GM21367 (cell line): ENCODE results near the gene IRF2.

Source experiments
- ATAC-seq: cut with Tn5 transposase; IDR thresholded peaks from one replicate; pipeline ENCODE4 v1.9.1; 2021; ENCODE audit not compliant: unreplicated experiment

The IRF2 gene

GRCh38 chr4:184474263-184475095, at the start of gene IRF2:
Gene IRF2, minus strand, starts transcription at chr4:184474550. Its CDS starts 45,486 bp downstream, at chr4:184429064.
- ATAC-seq: peak; percentile 46

DNA sequence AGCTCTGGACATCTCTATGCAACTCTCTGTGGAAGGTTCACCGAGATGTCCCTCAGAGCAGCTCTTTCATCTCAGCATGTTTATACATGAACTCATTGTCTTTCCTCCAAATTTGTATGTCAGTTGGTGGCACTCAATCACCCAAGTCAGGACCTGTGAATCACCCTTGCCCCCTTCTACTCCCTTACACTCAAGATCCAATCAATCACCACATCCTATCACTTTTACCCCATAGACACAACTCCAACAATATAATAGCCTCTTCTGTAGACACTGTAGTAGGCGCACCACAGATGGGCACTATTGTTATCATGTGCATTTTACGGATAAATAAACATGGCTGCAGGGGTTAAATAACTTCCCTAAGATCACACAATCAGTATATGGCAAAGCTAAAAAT, 41.3 kb upstream of the IRF2 start:
- no peak for ATAC-seq

- peak; percentile 92 for ATAC-seq
These were observed 40.0 kb upstream of the IRF2 start for GRCh38 chr4:184514121-184514988.

DNA sequence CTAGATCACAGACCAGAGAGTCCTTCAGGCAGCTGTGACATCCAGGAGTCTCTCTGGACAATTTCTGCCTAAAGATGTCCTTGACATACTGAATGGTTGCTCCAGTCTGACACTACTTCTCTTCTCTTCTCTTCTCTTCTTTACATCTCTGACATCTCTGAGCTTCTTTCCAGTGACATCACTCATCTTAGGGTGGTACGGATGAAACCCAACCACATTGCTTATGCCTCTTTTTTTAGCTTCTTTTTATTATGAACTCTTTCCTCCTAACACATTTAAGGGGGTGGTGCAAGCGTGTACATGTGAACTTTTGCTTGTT, 39.4 kb upstream of the IRF2 start:
- peak; percentile 4 for ATAC-seq

GRCh38 chr4:184511156-184511555, 36.8 kb upstream of the IRF2 start:
- ATAC-seq: no peak

DNA sequence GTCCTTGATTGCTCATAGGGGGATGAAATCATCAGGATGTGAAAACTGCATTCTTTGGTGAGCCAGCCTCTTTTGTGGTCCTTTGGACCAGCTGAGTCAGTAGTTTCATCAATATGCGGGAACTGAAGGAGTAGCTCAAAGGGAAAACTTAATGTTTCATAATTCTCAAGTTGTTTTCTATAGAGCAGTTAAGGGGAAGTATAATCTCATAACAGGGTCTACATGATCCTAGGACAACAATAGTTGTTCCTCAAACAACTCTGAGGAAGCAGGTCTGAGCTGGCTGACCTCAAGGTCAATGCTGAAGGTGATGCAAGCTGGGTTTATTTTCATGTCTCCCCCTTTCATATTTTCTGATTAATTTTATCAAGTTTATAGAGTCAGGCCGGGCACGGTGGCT, 36.1 kb upstream of the IRF2 start:
- ATAC-seq: no peak

DNA sequence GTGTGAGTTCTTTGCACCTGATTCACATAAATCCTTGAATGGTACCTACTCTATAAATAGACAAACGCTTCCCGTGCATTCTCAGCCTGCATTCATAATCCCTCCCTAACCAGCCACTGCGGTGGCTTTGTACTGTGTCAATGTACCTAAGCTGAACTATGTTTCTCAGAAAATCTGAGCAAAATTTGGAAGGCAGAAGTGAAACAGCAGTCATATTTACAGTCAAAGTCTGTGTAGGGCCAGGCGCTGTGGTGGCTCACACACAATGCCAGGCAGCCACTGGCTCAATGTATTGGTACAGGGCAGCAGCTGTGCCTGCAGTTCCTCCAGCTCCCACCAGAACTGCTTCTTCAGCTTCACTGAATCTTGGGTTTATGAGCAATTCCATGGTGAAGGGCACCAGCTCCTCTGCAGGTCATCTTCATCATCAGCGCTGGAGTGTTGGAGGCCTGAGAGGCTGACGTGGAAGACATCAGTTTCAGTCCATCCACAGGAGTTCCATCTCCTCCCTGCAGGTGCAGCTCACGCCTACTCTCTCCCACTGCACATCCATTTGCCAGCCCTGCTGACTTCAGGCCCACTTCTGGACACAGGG, 32.3 kb upstream of the IRF2 start:
- ATAC-seq: peak; percentile 96

DNA sequence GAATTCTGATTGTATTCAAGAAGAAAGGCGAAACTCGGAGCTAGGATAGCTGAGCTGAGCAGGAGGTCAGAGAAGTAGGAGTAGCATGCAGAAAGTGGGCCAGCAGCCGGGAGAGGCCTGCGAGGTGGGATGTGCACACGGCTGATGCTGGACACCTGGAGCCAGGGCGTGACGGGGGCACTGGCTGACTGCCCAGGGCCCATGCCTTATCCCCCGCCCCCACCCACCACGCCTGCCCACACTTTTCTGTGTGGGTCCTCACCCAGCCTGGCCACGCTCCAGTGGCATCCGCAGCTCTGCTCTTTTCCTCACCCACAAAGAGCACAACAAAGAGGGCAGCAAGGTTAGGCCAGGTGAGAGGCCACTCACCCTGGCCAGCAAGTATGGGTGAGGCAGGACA, 30.0 kb upstream of the IRF2 start:
- ATAC-seq: no peak

DNA sequence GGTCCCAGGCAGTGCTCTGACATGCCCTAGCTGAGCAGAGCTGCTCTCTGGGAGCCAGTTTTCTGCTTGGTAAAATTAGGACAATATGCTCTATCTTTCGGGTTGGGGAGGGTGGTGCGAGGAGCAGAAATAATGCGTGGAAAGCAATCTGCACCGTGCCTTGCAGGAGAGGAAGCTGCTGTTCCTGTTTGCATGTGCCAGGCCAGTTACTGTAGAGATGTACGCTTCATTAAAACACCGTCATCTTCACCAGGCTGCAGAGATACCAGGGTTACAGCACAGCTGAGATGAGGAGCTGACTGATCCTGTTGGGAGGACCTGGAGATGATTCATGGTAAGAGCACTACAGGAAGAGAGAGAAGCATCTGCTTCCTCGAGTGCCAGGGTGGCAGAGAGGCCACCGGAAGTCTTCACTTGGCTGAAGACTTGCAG, 29.5 kb upstream of the IRF2 start:
- ATAC-seq: no peak

DNA sequence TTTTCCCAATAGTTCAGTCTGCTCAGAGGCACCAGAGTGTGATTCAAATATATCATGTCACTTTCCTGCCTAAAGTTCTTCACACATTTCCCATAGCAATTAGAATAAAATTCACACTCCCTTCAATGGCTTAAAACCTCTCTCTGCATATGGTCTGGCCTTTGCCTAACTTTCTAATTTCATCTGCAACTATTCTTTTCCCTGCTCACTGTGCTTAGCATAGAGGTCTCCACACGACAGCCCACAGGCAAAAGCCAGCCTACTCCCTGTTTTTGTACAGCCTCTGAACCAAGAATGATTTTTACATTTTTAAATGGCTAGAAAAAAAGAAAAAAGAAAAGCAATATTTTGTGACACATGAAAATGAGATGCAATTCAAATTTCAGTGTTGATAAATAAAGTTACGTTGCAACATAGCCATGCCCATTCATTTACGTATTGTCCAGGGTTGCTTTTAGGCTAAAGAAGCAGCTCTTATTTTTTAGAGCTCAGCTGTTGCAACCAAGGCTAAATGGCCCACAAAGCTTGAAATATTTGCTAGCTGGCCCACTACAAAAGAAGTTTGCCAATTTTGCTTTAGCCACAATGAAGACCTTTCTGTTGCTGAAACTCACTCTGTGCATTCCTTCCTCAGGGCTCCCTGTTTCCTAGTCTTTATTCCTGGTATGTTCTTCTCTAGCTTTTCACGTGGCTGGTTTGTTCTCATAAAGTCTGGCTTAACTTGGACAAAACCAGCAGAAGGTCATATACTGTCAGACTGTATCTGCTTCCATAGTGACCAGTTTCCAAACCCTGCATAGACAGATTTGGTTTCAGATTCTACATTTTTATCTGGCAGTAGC, 26.6 kb upstream of the IRF2 start:
- no peak for ATAC-seq

GRCh38 chr4:184499996-184500395, 25.6 kb upstream of the IRF2 start:
- no peak for ATAC-seq

DNA sequence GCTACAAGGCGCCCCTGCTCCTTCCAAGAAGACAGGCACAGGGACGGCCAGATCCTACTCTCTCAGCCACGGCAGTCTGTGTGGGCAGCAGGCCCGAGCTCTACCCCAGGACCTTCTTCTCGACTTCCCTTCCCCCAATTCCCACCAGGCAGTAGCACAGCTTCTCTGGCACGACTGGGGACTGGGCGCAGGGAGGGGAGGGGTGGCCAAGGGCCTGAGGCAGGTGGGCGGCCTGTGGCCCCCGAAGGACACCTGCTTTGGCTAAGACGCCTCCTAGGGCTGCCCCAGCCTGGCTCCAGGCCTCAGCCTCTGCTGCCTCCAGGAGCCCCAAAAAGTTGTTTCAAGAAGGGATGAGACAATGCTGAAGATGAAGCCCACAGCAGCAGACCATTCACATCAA, 24.2 kb upstream of the IRF2 start:
- no peak for ATAC-seq

GRCh38 chr4:184489771-184490170, 15.4 kb upstream of the IRF2 start:
- ATAC-seq: no peak

GRCh38 chr4:184487503-184487902, 13.2 kb upstream of the IRF2 start:
- no peak for ATAC-seq

DNA sequence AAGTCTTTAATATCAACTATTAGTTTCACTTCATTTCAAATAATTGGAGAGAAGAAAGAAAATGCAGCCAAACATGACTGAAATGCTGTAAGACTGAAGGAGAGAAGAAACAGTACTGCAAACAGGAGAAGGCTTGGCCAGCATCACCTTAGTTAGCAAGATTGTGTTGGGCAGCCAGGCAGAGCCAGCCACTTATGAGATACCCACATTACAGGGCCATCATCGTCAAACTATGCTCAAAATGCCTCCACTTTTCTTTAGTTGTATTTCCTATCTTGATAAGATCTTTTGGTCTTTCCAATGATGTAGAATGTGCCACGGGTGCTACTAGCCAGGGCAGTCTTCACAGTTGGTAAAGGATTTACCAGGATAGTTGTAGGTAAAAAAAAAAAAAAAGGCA, 10.9 kb upstream of the IRF2 start:
- ATAC-seq: no peak

- ATAC-seq: no peak
These were observed 7.2 kb upstream of the IRF2 start for GRCh38 chr4:184481544-184481943.

- ATAC-seq: no peak
These were observed 5.2 kb upstream of the IRF2 start for GRCh38 chr4:184479516-184479950.

- ATAC-seq: no peak
These were observed 3.0 kb upstream of the IRF2 start for GRCh38 chr4:184477201-184477999.

GRCh38 chr4:184476695-184477094, 2.3 kb upstream of the IRF2 start:
- ATAC-seq: no peak

DNA sequence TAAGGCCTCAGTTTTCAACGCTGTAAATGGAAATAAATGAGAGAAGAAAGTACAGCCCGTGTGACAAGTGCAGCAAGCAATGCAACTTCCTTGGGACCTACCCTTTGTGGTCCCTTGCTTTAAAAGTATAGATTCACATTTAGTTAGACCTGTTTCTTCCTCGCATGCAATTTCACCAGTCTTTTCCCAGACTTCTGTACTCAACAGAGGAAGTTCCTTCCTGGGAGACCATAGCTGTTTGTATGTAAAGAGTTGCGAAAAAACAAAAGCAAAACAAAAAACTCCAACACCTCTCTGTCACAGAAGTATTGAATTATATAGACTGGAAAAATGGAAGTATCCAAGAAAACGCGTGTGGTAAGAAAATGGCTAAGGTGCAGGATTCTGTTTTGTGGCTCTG, 1.1 kb upstream of the IRF2 start:
- no peak for ATAC-seq
